H9 (cell line): ENCODE data around the gene ZNF335. TPM values are rescaled to one million over a fixed set of nuclear protein-coding genes. Genes with fewer than 3 reads are reported as not detected.

Experiments used
- DNase-seq: peaks from one replicate; pipeline ENCODE4 v3.0.0-alpha.2; 2017
- H2AFZ ChIP-seq: one replicate; pipeline ENCODE4 v1.6.1; 2013; ENCODE audit warnings: mild to moderate bottlenecking, low read length, control low read depth, moderate library complexity
- H2AK5ac ChIP-seq: 2 replicates; pipeline ENCODE4 v1.6.1; 2013; ENCODE audit warnings: low read length, control low read depth, mixed read lengths; ENCODE audit not compliant: insufficient read length
- H2BK120ac ChIP-seq: one replicate; pipeline ENCODE4 v1.6.1; 2013; ENCODE audit warnings: low read depth, mild to moderate bottlenecking, low read length, control low read depth, inconsistent platforms; ENCODE audit not compliant: poor library complexity, severe bottlenecking
- H2BK12ac ChIP-seq: 2 replicates; pipeline ENCODE4 v1.6.1; 2013; ENCODE audit warnings: low read length, control low read depth, mixed read lengths, low read depth; ENCODE audit not compliant: insufficient read length
- H2BK15ac ChIP-seq: 2 replicates; pipeline ENCODE4 v1.6.1; 2013; ENCODE audit warnings: low read depth, low read length, control low read depth
- H2BK20ac ChIP-seq: one replicate; pipeline ENCODE4 v1.6.1; 2013; ENCODE audit warnings: low read depth, mild to moderate bottlenecking, low read length, control low read depth, inconsistent platforms; ENCODE audit not compliant: poor library complexity, severe bottlenecking
- H2BK5ac ChIP-seq: 2 replicates; pipeline ENCODE4 v1.6.1; 2013; ENCODE audit warnings: low read length, control low read depth, mixed read lengths; ENCODE audit not compliant: insufficient read length
- H3K14ac ChIP-seq: 2 replicates; pipeline ENCODE4 v1.6.1; 2013; ENCODE audit warnings: low read length, control low read depth; ENCODE audit not compliant: insufficient read depth
- H3K18ac ChIP-seq: 2 replicates; pipeline ENCODE4 v1.6.1; 2013; ENCODE audit warnings: low read depth, mild to moderate bottlenecking, mixed read lengths, low read length, control low read depth; ENCODE audit not compliant: insufficient read length
- H3K23ac ChIP-seq: 2 replicates; pipeline ENCODE4 v1.6.1; 2013; ENCODE audit warnings: low read length, control low read depth, mixed read lengths, low read depth; ENCODE audit not compliant: insufficient read length
- H3K23me2 ChIP-seq: 2 replicates; pipeline ENCODE4 v1.6.1; 2013; ENCODE audit warnings: low read depth, mild to moderate bottlenecking, mixed read lengths, low read length, control low read depth; ENCODE audit not compliant: insufficient read length, poor library complexity, severe bottlenecking
- H3K27ac ChIP-seq: 2 replicates; pipeline ENCODE4 v1.5.1; 2013; ENCODE audit warnings: low read length, control low read depth, mixed read lengths, low read depth; ENCODE audit not compliant: insufficient read length
- H3K27me3 ChIP-seq: 2 replicates; pipeline ENCODE4 v1.6.1; 2013; ENCODE audit warnings: low read length, control low read depth, inconsistent platforms; ENCODE audit not compliant: insufficient read depth
- H3K4ac ChIP-seq: 2 replicates; pipeline ENCODE4 v1.6.1; 2013; ENCODE audit warnings: low read depth, mild to moderate bottlenecking, control low read depth, inconsistent platforms, low read length, moderate library complexity
- H3K4me1 ChIP-seq: 2 replicates; pipeline ENCODE4 v1.6.1; 2013; ENCODE audit warnings: low read length, control low read depth, inconsistent platforms; ENCODE audit not compliant: insufficient read depth
- H3K4me2 ChIP-seq: 2 replicates; pipeline ENCODE4 v1.6.1; 2013; ENCODE audit warnings: low read length, control low read depth, mixed read lengths; ENCODE audit not compliant: insufficient read length, insufficient read depth
- H3K56ac ChIP-seq: 2 replicates; pipeline ENCODE4 v1.6.1; 2013; ENCODE audit warnings: low read depth, mild to moderate bottlenecking, mixed read lengths, low read length, control low read depth; ENCODE audit not compliant: insufficient read length
- H3K79me1 ChIP-seq: 2 replicates; pipeline ENCODE4 v1.6.1; 2013; ENCODE audit warnings: low read depth, mild to moderate bottlenecking, moderate library complexity, low read length, control low read depth, inconsistent platforms; ENCODE audit not compliant: insufficient read depth, poor library complexity, severe bottlenecking
- H3K79me2 ChIP-seq: 2 replicates; pipeline ENCODE4 v1.6.1; 2013; ENCODE audit warnings: low read length, control low read depth, inconsistent platforms; ENCODE audit not compliant: insufficient read depth
- H3K9ac ChIP-seq: 2 replicates; pipeline ENCODE4 v1.6.1; 2013; ENCODE audit warnings: low read length, control low read depth, mixed read lengths; ENCODE audit not compliant: insufficient read length; ENCODE audit errors: extremely low read depth
- H3K9me3 ChIP-seq: one replicate; pipeline ENCODE4 v1.6.1; 2013; ENCODE audit warnings: low read depth, low read length, inconsistent platforms; ENCODE audit not compliant: control insufficient read depth
- H3T11ph ChIP-seq: one replicate; pipeline ENCODE4 v1.6.1; 2013; ENCODE audit warnings: mild to moderate bottlenecking, low read length, control low read depth, inconsistent platforms
- H4K20me1 ChIP-seq: one replicate; pipeline ENCODE4 v1.6.1; 2013; ENCODE audit not compliant: control insufficient read depth, insufficient read length, insufficient read depth
- H4K5ac ChIP-seq: 2 replicates; pipeline ENCODE4 v1.6.1; 2013; ENCODE audit warnings: low read depth, mild to moderate bottlenecking, mixed read lengths, low read length, control low read depth; ENCODE audit not compliant: insufficient read length
- H4K8ac ChIP-seq: replicated peaks from 2 replicates; pipeline ENCODE4 v1.6.1; 2013; ENCODE audit warnings: low read length, control low read depth, mixed read lengths, low read depth; ENCODE audit not compliant: insufficient read length
- H4K91ac ChIP-seq: 2 replicates; pipeline ENCODE4 v1.6.1; 2013; ENCODE audit warnings: low read depth, mild to moderate bottlenecking, moderate library complexity, mixed read lengths, low read length, control low read depth; ENCODE audit not compliant: insufficient read length
- H3K27ac Mint-ChIP-seq, 3 experiments: 2 replicates in 2 of 3; 3 replicates in 1 of 3; pipeline ENCODE4 v1.8.0; 2020 to 2021; ENCODE audit warnings: mixed read lengths in 3 of 3, mild to moderate bottlenecking in 1 of 3, moderate library complexity in 1 of 3
- H3K27me3 Mint-ChIP-seq: 2 replicates; pipeline ENCODE4 v1.8.0; 2021; ENCODE audit warnings: low read depth, mild to moderate bottlenecking, moderate library complexity, mixed read lengths
- H3K36me3 Mint-ChIP-seq, 3 experiments: 2 replicates in 2 of 3; 3 replicates in 1 of 3; pipeline ENCODE4 v1.8.0; 2020 to 2021; ENCODE audit warnings: low read depth in 3 of 3, mixed read lengths in 3 of 3; ENCODE audit not compliant: insufficient read depth in 1 of 3
- H3K4me1 Mint-ChIP-seq, 2 experiments: 2 replicates each; pipeline ENCODE4 v1.8.0; 2020; ENCODE audit warnings: mixed read lengths in 2 of 2
- H3K4me3 Mint-ChIP-seq, 2 experiments: 2 replicates in 1 of 2; 3 replicates in 1 of 2; pipeline ENCODE4 v1.8.0; 2020 to 2021; ENCODE audit warnings: mild to moderate bottlenecking in 2 of 2, mixed read lengths in 2 of 2, moderate library complexity in 1 of 2
- H3K9me3 Mint-ChIP-seq, 2 experiments: 2 replicates in 1 of 2; 3 replicates in 1 of 2; pipeline ENCODE4 v1.8.0; 2020; ENCODE audit warnings: mild to moderate bottlenecking in 2 of 2, mixed read lengths in 2 of 2, moderate library complexity in 1 of 2
- CTCF ChIP-seq: fragments of 200-600 bp; sonication (generic); conservative IDR thresholded peaks from 3 replicates; pipeline ENCODE4 v1.8.0; 2021; ENCODE audit warnings: antibody characterized with exemption, mild to moderate bottlenecking
- WGBS: extraction: QIAGEN DNeasy Blood & Tissue Kit; methylation state at CpG from one replicate; pipeline ENCODE4 v1.1.7; 2013; ENCODE audit warnings: missing lambda C conversion rate, low lambda C conversion rate, mixed read lengths; ENCODE audit not compliant: insufficient read length; ENCODE audit errors: extremely low coverage; 5-methylcytosine and 5-hydroxymethylcytosine counted together
- total RNA-seq: library from RNA; stranded (reverse); gene quantifications from 2 replicates; pipeline ENCODE4 v1.2.1, GENCODE V29; 2021

The ZNF335 gene
- total RNA-seq, 1 experiment from 2014 or later, result 21.1 TPM

- no peaks in the 10 kb centered on the region for H3K9me3 Mint-ChIP-seq
- H3K23me2 ChIP-seq, result peaks cover 6% of the 10 kb centered on the region
- no peak overlapping the region for H2BK20ac ChIP-seq
- no peak overlapping the region for H3K4ac ChIP-seq
- H4K20me1 ChIP-seq, result no peaks in the 10 kb centered on the region
- no peak overlapping the region for H4K91ac ChIP-seq
- no peak overlapping the region for H3T11ph ChIP-seq
- H3K9me3 ChIP-seq, result no peaks in the 10 kb centered on the region
- no peak overlapping the region for H2BK12ac ChIP-seq
- H2BK15ac ChIP-seq, result no peak overlapping the region
- H4K5ac ChIP-seq, result no peak overlapping the region
- H3K27ac ChIP-seq, result no peak overlapping the region
- H3K14ac ChIP-seq, result no peak overlapping the region
- no peak overlapping the region for H3K9ac ChIP-seq
- H3K79me1 ChIP-seq, result no peaks in the 10 kb centered on the region
- H3K23ac ChIP-seq, result no peak overlapping the region
- H2AFZ ChIP-seq, result no peak overlapping the region
- peaks cover 30% of the 10 kb centered on the region for H3K27me3 Mint-ChIP-seq
- H2BK5ac ChIP-seq, result no peak overlapping the region
- no peak for TF ChIP-seq CTCF
- no peak overlapping the region for H2AK5ac ChIP-seq
- H4K8ac ChIP-seq, result no peak overlapping the region
- H3K27ac Mint-ChIP-seq, result no peak overlapping the region
- peaks cover 11 to 16% of the 10 kb centered on the region in 2 experiments for H3K4me1 Mint-ChIP-seq
- H3K56ac ChIP-seq, result no peak overlapping the region
- peak overlapping the region; percentile 80 to 83; a peak in 4 of 5 replicates for H3K4me3 Mint-ChIP-seq
- peaks cover 4% of the 10 kb centered on the region; the same call in 1 of the 2 replicates for H3K27me3 ChIP-seq
- H3K18ac ChIP-seq, result no peak overlapping the region
- H3K79me2 ChIP-seq, result no peaks in the 10 kb centered on the region
- H3K36me3 Mint-ChIP-seq, result peaks cover 0 to 4% (median 2%) of the 10 kb centered on the region in 3 experiments; a peak in 1 of 7 replicates
- no peak overlapping the region for H2BK120ac ChIP-seq
- H3K4me1 ChIP-seq, result no peaks in the 10 kb centered on the region; the same call in 1 of the 2 replicates
- peak overlapping the region; percentile 10 for H3K4me2 ChIP-seq
- WGBS, result no CpG with 5 or more reads among the region's 4 CpGs
- DNase-seq, result no peak
Measured at GRCh38 chr20:46020555-46020954, 48.6 kb upstream of the ZNF335 start.
